Measurements from ENCODE around the gene FAM25A.
"Not testable (repeated sequence)": the region's sequence is repeated elsewhere in the genome, so short reads cannot be mapped to it uniquely, and the experiment has no call there.

Gene FAM25A

DNA sequence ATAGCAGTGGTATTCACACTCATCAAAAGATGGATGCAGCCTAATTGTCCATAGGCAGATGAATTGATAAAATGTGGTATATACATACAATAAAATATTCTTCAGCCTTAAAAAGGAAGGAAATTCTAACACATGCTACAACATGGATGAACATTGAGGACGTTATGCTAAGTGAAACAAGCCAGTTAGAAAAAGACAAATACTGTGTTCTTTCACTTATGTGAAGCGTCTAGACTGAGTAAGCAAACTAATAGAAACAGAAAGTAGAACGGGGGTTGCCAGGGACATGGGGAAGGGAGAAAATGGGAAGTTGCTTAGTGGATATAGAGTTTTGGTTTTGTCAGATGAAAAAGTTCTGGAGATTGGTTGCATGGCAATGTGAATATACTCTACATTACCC, 6.6 kb upstream of the FAM25A start:
- not testable (repeated sequence) for DNase-seq (ENCODE audit: low read depth in 2 of 2)

DNA sequence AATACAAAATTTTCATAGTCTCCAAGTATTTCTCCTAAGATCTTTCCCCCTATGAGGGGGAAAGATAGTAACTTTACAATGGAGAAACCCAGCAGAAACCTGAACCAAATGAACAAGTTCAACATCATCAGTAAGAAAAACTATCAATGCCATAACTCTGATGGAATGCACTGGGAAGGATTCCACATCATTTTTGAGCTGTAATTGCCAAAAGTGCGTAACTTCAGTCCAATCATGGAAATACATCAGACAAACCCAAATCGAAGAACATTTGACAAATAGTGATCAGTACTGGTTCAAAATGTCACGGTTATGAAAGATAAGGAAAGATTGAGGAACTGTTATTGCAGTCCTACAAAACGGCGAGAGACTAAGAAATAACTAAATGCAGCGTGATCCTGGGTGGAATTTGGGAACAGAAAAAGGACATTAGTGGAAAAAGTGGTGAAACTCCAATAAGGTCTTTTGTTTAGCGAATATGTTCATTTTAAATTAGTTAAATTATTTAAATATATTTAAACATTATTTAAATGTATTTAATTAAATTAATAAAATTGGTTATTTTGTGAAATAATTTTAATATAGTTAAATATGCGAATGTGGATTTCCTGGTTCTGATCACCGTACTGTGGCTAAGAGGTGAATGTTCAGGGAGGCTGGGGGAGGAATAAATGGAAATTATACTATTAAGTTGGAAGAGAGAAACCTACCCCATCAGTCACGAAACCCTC, 4.9 kb upstream of the FAM25A start:
- not testable (repeated sequence) for DNase-seq (ENCODE audit: low read depth in 2 of 2)

DNA sequence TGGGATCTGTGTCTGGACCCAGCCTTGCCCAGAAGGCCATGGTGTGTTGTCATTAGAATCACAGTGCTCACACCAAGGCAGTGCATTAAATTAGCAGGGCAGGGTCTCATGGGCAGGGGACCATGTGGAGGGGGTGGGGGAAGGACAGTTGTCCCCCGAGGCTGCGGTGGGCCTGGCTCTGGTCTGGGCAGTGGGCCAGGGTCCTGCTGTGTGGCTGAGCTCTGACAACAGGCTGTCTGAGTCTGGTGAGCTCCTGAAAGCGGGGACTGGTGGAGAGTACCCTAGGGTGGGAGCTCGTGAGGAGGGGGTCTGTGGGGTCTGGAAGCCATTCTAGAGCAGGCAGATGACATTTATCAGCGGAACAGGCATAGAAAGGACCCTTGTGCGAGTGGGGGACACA, 2.0 kb upstream of the FAM25A start:
- DNase-seq (ENCODE audit: low read depth in 2 of 2), result not testable (repeated sequence)

DNA sequence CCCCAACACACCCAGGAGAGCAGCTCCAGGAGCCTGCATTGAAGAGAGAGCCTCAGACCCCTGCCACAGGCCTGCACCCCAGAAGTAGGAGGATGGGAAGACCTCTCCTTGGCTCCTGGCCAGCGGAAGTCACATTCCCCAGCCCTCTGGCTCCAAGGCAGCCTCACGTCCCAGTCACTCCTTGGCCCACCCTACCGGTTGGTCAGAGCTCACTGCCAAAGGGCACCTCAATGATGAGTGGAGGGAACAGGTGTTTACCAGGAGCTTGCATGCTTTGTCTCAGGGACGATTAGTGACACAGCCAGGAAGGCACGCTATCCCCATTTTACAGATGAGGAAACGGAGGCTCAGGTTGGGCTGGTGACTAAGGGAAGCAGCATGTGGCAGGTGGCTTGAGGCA, 1.0 kb upstream of the FAM25A start:
- DNase-seq (ENCODE audit: low read depth in 2 of 2), result not testable (repeated sequence)

DNA sequence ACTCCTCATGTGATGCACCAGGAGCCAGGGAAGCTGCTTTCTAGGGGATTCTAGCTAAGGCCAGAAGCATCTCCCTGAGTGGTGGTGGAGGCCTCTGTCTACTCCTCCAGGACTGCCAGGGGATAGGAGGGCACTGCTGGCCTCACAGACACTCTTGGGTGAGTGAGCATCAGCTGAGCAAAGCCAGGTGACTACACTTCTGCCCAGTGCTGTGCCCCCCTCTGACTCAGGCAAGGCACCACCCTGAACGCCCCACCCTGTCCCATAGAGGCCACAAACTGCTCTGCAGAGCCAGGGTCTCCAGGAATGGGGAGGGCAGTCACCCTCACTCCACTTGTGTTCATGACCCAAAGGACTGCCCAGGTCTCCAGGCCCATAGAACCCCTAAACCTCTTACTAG, 590 bp upstream of the FAM25A start:
- DNase-seq (ENCODE audit: low read depth in 2 of 2), result not testable (repeated sequence)

DNA sequence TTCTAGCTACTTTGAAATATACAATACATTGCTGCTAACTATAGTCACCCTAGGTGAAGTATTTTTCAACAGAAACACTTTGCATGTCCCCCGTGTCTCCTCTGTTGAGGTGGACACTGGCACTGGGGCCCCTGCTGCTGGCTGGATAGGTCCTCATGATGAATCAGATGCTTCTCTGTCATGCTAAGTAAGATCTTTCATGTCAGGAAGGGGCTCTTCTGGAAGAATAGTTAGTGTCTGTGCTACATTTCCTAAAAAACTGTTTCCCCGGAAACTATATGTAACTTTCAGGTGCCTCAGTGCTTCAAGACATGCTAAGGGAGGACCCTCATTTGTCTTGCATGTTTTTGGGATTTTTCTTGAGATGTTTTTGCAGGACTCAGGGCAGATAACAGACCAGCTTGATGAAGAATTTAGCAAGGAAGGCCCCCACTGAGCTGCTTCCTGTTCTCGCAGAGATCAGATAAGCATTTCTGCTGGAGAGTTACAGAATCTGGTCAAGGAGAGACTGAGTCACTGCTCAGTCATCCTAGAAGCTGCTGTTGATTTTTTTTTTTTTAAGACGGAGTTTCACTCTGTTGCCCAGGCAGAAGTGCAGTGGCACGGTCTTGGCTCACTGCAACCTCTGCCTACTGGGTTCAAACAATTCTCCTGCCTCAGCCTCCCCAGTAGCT, 5.3 kb downstream of the FAM25A start:
- DNase-seq (ENCODE audit: low read depth in 2 of 2), result peak in 1 of 2 donors; percentile 1

DNA sequence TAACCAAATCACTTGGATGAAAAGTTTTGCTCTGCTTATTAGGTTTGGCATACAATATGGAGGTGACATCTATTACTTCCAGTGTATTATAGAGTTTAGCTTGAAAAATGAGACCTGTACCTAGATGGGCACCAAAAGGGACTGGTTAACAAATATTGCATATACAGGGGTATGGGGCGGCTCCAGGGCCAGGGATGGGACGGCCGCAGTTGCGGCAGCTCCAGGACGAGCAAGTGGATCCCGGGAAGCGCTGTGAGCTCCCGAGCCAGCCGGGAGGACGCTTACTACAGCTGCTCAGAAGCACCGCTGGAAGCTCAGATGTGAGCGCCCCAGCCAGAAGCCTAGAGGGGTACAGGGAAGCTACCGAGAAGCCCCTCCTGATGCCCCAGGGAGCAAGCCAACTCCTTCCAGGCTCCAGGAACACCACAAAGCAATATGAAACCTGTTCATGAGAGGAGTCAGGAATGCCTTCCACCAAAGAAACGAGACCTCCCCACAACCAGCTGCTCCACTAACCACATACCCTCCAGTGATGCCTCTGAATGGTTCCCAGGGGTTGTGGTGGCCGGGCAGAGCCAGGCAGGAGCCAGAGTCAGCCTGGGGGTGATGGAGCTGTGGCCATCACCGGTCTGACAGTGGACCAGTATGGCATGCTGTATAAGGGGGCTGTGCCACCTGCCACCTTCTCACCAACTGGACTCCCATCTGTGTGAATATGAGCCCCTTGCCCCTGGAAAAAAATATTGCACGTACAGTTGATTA, 6.8 kb downstream of the FAM25A start:
- not testable (repeated sequence) for DNase-seq (ENCODE audit: low read depth in 2 of 2)

DNA sequence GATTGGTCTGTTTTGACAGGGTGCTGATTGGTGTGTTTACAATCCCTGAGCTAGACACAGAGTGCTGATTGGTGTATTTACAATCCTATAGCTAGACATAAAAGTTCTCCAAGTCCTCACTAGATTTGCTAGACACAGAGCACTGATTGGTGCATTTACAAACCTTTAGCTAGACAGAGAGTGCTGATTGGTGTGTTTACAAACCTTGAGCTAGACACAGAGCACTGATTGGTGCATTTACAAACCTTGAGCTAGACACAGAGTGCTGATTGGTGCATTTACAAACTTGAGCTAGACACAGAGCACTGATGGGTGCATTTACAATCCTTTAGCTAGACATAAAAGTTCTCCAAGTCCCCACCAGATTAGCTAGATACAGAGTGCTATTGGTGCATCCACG, 10.3 kb downstream of the FAM25A start:
- DNase-seq (ENCODE audit: low read depth in 2 of 2), result not testable (repeated sequence)

DNA sequence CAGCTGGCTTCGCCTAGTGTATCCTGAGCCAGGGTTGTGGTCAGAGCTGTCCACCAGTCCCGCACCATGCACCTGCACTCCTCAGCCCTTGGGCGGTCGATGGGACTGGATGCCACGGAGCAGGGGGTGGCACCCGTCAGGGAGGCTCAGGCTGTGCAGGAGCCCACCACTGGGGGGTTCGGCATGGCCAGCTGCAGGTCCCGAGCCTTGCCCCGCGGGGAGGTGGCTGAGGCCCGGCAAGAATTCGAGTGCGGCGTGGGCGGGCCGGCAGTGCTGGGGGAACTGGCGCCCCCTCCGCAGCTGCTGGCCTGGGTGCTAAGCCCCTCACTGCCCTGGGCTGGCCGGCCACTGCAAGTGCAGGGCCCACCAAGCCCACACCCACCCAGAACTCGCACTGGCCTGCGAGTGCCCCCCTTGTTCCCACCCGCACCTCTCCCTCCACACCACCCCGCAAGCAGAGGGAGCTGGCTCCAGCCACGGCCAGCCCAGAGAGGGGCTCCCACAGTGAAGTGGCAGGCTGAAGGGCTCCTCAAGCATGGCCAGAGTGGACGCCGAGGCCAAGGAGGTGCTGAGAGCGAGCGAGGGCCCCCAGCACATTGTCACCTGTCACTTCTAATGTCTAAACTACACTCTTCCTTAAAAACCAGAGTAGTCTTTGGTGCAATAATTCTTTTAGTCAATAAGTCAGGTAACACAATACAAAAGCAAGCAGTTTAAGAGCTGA, 11.0 kb downstream of the FAM25A start:
- DNase-seq (ENCODE audit: low read depth in 2 of 2), result no peak

DNA sequence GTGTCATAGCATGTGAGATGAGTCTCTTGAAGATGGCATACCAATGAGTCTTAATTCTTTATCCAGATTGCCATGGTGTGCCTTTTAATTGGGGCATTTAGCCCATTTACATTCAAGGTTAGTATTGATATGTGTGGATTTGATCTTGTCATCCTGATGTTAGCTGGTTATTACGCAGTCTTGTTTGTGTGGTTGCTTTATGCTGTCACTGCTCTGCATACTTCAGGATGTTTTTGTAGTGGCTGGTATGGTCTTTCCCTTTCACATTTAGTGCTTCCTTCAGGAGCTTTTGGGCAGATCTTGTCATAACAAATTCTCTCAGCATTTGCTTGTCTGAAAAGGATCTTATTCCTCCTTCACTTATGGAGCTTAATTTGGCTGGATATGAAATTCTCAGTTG, 16.5 kb downstream of the FAM25A start:
- no peak for DNase-seq (ENCODE audit: low read depth in 2 of 2)

DNA sequence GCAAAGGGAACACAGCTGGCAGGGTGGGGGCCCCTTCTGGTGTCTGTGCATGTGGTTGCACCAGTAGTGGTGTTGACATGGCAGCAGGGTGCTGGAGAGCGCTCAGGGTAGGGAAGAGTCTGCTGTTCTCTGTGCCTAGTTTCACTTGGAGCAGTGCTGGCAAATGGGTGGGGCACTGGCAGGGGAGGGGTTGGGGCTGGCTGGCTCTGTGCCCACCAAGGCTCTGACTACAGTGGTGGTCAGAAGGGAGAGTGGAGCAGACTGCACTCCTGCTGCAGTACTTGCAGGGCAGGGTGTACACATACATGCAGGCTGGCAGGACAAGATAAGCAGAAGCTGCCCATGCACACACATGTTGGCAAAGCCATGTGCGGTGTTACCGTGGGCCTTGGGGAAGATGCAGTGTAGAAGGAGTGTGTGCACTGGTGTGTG, 18.2 kb downstream of the FAM25A start:
- DNase-seq (ENCODE audit: low read depth in 2 of 2), result no peak

DNA sequence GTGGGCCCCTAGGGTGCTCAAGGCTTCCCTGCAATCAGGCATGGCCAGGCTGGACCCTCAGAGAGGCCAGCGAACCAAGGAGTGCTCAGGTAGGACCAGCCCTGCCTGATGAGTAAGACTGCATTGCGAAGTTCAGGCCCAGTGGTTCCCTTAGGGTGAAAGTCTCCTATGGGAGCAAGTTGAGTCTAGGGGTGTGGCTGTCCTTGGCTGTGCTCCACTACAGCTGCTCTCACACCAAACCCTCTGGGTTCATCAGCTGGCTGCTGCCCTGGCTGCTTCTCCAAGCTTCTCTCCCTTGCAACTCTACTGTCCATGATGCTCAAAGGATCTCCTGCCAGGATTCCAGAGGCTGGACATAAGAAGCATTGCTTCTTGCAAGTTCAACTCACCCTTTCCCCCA, 18.7 kb downstream of the FAM25A start:
- no peak for DNase-seq (ENCODE audit: low read depth in 2 of 2)

DNA sequence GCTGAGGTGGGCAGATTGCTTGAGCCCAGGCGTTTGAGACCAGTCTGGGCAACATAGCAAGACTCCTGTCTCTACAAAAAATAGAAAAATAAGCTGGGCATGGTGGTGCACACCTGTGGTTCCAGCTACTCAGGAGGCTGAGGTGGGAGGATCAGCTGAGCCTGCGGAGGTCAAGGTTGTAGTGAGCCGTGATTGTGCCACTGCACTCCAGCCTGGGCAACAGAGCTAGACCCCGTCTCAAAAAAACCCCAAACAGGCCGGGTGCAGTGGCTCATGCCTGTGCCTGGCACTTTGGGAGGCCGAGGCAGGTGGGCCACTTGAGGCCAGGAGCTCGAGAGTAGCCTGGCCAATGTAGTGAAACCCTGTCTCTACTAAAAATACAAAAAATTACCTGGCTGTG, 23.5 kb downstream of the FAM25A start:
- DNase-seq (ENCODE audit: low read depth in 2 of 2), result not testable (repeated sequence)

DNA sequence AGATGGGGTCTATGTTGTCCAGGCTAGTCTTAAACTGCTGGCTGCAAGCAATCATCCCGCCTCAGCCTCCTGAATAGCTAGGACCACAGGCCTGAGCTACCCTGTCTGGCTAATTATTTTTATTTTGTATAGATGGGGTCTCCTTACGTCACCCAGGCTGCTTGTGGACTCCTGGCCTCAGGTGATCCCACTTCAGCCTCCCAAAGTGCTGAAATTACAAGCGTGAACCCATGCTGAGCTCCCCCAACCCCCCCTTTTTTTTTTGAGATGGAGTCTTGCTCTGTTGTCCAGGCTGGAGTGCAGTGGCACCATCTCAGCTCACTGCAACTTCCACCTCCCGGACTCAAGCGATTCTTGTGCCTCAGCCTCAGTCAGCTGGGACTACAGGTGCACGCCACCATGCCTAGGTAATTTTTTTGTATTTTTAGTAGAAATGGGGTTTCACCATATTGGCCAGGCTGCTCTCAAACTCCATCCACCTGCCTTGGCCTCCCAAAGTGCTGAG, 25.4 kb downstream of the FAM25A start:
- DNase-seq (ENCODE audit: low read depth in 2 of 2), result no peak

DNA sequence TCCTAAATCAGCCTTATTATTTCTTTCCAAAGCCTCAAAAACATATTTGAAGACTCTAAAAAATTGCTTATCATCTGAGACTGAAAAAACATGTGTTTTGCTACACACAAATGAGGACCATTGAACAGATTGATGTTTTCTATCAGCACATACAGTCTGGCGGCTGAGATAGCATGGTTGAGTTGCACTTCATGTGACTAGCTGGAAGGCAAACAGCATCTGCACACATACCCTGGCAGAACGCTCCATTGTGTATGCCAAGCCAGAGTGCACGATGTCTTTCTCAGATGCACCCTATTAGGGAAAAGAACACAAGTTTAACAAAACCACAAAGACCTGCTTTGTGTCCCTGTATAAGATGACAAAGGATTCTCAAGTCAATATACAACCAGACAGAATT, 33.0 kb downstream of the FAM25A start:
- no peak for DNase-seq (ENCODE audit: low read depth in 2 of 2)

DNA sequence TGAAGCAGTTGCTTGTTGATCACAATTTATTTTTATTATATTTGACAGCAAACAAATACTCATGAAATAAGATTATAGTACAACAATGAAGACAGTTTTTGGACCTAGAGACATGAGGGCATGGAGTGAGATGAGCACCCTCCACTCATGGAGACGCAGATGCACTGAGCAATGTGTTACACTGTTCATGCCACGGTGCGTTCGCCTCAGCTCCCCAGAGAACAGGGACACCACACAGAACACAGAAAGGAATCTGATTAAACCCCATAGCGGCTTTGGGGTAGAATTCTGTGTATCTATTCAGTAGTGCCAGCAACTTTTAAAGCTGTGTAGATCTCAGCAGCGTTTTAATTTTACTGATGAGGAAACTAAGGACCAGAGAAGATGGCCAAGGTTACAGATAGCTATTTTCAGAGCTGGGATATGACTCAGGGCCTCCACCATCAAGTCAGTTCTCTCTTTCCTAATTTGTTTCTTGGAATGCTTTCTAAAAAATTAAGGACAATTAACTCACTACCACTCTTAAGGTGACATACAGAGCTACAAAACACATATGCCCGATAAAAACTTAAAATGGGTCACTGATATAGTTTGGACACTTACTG, 33.6 kb downstream of the FAM25A start:
- DNase-seq (ENCODE audit: low read depth in 2 of 2), result no peak

DNA sequence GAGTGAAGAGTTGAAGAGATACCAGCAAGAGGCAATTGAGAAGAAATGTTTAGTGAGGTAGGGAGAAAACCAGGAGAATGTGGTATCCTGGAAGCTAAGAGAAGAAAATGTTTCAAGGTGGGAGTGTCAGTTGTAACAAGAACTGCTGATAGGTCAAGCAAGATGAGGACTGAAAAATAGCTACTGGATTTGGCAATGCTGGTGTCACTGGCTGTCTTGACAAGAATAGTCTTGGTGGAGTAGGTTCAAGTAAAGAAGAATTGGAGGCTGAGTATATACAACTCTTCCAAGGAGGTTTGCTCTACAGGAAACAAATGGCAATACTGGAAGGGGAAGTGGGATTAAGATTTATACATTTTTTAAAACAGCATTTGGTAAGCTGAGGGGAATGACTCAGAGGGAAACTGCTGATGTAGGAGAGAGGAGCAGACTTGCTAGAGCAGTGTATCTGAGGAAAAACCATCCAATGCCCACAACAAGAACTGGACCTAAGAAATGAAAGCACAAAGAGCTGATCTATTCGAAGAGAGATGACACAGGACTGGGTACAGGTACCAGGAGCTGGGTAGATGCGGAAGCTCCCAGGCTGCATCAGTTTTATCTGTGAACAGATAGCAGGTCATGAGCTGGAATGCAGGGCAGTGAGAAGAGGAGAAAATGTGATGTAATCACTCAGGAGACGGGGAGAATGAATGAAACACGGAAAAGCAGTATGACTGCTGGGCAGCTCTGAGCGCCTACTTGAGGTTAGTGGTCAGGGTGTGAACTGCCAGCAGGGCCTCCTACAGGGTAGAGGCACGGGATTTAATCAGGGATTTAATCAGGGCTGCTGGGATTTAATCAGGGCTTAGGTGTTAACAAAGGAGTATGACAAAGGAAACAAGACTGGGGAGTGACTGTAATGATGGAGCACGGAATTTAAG, 34.5 kb downstream of the FAM25A start:
- no peak for DNase-seq (ENCODE audit: low read depth in 2 of 2)

DNA sequence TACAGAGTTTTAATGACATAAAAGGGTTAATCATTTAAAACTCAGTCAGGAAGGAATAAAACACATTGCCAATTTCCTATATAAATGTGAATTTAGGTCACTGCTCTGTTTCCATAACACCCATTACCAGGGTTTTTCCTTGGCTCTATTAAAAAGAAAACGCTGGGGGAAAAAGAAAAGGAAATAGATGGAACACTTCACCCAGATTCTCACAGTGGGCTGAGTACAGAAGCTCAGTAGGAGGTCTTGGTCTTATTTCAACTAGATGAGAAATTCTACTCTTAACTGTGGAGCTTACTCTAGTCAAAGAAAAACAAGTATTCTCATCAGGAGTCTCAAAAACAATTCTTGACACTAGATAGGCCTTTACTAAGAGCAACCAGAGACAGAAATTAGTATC, 38.1 kb downstream of the FAM25A start:
- no peak for DNase-seq (ENCODE audit: low read depth in 2 of 2)

DNA sequence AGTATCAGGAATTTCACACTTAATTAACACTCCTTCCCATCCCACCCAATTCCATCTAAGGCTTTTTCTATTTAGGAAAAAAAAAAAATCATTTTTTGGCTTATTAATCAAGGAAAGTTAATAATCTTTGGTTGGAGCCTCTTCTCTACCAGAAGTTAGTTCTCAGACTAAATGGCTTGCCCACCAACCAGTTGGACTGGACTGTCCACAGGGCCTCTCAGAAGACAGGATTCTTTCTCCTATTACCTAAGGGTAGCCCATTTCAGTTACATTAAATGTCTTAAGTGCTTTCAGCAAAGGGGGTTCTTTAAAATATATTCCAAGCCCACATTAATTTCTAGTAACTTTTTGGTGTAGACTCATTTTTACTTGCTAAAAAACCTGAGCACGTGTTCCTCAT, 39.3 kb downstream of the FAM25A start:
- no peak for DNase-seq (ENCODE audit: low read depth in 2 of 2)

DNA sequence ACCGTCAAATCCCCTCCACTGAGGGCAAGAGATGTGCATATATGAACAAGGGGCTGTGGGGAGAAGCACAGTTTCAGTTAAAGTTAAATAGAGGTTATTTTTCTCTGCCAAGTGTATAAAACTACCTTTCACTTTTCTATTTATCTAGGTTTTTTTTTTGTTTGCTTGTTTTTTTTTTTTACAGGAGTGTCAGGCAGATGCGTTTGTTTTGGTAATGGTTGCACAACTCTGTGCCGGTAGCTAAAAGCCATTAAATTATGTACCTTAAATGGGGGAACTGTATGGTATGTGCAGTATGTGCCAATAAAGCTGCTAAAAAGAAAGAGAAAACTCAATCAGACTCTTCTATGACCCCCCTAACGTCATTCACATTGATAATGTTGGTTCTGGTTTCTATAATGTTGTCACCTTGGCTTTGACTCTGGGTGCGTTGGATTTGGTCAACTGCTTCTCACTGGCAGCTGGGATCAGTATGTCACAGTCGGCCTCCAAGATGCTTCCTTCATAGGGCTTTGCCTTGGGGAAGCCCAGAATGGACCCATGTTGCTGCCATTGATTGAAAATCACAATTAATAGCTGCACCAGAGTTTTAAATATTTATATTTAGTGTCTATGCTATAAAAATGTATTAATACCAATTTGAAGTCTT, 40.3 kb downstream of the FAM25A start:
- DNase-seq (ENCODE audit: low read depth in 2 of 2), result no peak

Data from activated CD8-positive, alpha-beta memory T cell treated with anti-CD3 and anti-CD28 coated beads for 4 hours (primary cell).